Astrocyte of the cerebellum (primary cell): ENCODE results near the gene MGP.

Source experiments
- DNase-seq: peaks from one replicate; pipeline ENCODE4 v3.0.0-alpha.2; 2011; ENCODE audit warnings: low read depth
- H3K4me3 ChIP-seq: 2 replicates; pipeline ENCODE4 v1.5.1; 2011; ENCODE audit warnings: mild to moderate bottlenecking, low read depth, low read length, moderate library complexity
- CTCF ChIP-seq: IDR thresholded peaks from 2 replicates; pipeline ENCODE4 v1.5.1; 2012; ENCODE audit warnings: low read length, low read depth, moderate library complexity, mild to moderate bottlenecking; ENCODE audit errors: missing control alignments
- in situ Hi-C: cut with HindIII; loops from 2 replicates; pipeline ENCODE4 v1.10.0; 2017; ENCODE audit warnings: low sequenced_read_pairs

The MGP gene

GRCh38 chr12:14919455-14919854 lies 33.8 kb upstream of the MGP start:
- no peak for DNase-seq
- no peak for TF ChIP-seq CTCF
- in situ Hi-C loops, result no loop called here
- H3K4me3 ChIP-seq, result no peak overlapping the region

- no peak overlapping the region for H3K4me3 ChIP-seq
- in situ Hi-C loops, result no loop called here
- no peak for TF ChIP-seq CTCF
- DNase-seq, result no peak
Measured at GRCh38 chr12:14915736-14916135, 30.1 kb upstream of the MGP start.

GRCh38 chr12:14913381-14913781 lies 27.7 kb upstream of the MGP start:
- H3K4me3 ChIP-seq, result no peak overlapping the region
- no peak for TF ChIP-seq CTCF
- in situ Hi-C loops, result no loop called here
- DNase-seq, result no peak

- DNase-seq, result no peak
- no peak for TF ChIP-seq CTCF
- H3K4me3 ChIP-seq, result no peak overlapping the region
- in situ Hi-C loops, result no loop called here
Measured at GRCh38 chr12:14911131-14911530, 25.5 kb upstream of the MGP start.

- no peak for TF ChIP-seq CTCF
- DNase-seq, result no peak
- in situ Hi-C loops, result no loop called here
- H3K4me3 ChIP-seq, result no peak overlapping the region
Measured at GRCh38 chr12:14910090-14910915, 24.6 kb upstream of the MGP start.

GRCh38 chr12:14907953-14908352 lies 22.3 kb upstream of the MGP start:
- in situ Hi-C loops, result no loop called here
- no peak overlapping the region for H3K4me3 ChIP-seq
- no peak for DNase-seq
- TF ChIP-seq CTCF, result no peak
